Vagina (tissue), 2 donors: Measurements from ENCODE around the gene CNOT6.

ENCODE experiments used
- CTCF ChIP-seq, 3 experiments: fragments of 450-650 bp in 2 of 3; fragments of 200-600 bp in 1 of 3; sonication (generic) in 1 of 3; IDR thresholded peaks; one replicate each; pipeline ENCODE4 v1.5.1; 2017 to 2019; ENCODE audit warnings: antibody characterized with exemption in 3 of 3, mild to moderate bottlenecking in 2 of 3, moderate library complexity in 2 of 3
- POLR2A ChIP-seq, 2 donors: fragments of 450-650 bp; IDR thresholded peaks; one replicate each; pipeline ENCODE4 v1.6.1; 2017; ENCODE audit warnings: antibody characterized with exemption in 2 of 2, mild to moderate bottlenecking in 2 of 2, moderate library complexity in 2 of 2

GRCh38 chr5:180596115-180596667 is 102.0 kb downstream of the CNOT6 start:
- TF ChIP-seq POLR2A (IDR thresholded peaks at IDR 0.05), result no peak
- no peak for TF ChIP-seq CTCF (IDR thresholded peaks at IDR 0.05)
